ENCODE results near the gene FAXC.

Gene FAXC

DNA sequence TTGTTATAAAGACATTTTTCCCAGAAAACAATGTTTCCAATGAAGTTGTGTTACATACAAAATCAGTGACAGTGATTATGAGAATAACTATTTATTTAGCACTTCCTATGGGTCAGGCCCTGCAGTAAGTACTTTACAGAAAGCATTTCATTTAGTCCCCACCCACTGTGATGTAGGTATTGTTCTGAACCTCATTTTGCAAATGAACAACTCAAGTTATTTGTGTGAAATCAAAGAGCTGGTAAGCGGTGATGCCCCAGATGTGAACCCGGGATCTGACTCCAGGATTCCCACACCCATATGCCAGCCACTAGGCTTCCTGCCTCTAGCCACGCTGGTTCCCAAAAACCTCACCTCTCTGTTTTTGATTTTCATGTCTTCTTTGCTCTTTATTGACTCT is 30.9 kb downstream of the FAXC start:
- Histone ChIP-seq H3K36me3 (ENCODE audit: control insufficient read depth in 5 of 5, insufficient read depth in 5 of 5, low read length in 5 of 5) (no peaks in the 10 kb centered on the region), H3K4me1 (ENCODE audit: control insufficient read depth in 5 of 5, insufficient read depth in 5 of 5, low read length in 5 of 5) (no peaks in the 10 kb centered on the region), H3K4me3 (ENCODE audit: low read depth in 1 of 5, low read length in 5 of 5) (no peak overlapping the region), H3K9me3 (ENCODE audit: control insufficient read depth in 5 of 5, low read length in 5 of 5) (no peaks in the 10 kb centered on the region), H3K9ac (ENCODE audit: low read length in 5 of 5) (no peak overlapping the region), H3K27me3 (ENCODE audit: control insufficient read depth in 5 of 5, insufficient read depth in 4 of 5, low read length in 5 of 5) (peaks cover 0 to 4% (median 0%) of the 10 kb centered on the region in 5 donors), H3K27ac (ENCODE audit: low read depth, low read length) (no peak overlapping the region)

DNA sequence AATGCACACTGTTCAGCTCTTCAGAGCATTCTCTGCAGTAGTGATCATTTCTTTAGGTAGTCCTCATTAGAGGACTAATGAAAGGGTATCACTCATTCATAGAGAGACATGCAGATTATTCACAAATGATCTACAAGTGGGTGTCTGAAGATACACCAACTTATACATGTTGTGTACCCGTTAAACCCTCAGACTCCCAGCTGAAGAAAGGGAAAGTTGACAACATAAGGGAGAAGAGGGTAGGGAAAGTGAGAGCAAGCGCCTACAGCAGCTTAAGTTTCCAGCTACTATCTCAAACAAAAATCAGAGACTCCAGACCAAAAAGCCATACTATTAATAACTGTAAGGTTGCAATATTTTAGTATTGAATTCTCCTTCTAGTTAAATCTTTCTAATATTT is 37.1 kb downstream of the FAXC start:
- no peak overlapping the region for H3K9ac ChIP-seq (ENCODE audit: low read length in 5 of 5)

DNA sequence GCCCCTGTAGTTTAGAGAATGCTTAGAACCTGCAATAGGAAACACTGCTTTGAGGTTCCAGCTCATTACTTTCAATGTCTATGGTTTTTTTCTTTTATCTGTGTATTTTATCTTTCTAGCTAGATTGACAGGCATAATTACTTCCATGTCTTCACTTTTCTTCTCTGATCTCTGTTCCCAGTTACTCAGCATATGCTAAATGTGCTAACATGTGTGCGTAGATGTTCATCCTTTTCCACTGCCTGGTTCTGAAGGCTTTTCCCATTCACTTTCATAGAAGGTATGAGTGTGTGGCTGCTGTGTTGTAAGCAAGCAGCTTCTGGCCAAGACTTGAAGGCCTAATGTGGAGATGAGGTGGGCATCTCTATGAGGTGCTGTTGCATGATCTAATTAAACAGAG is 38.9 kb downstream of the FAXC start:
- H3K9me3 ChIP-seq (ENCODE audit: control insufficient read depth in 5 of 5, low read length in 5 of 5) = no peaks in the 10 kb centered on the region
- H3K27me3 ChIP-seq (ENCODE audit: control insufficient read depth in 5 of 5, insufficient read depth in 4 of 5, low read length in 5 of 5) = no peaks in the 10 kb centered on the region

More for the DNA sequence above, 37.1 kb downstream of the FAXC start:
- Histone ChIP-seq H3K36me3 (ENCODE audit: control insufficient read depth in 5 of 5, insufficient read depth in 5 of 5, low read length in 5 of 5) (no peaks in the 10 kb centered on the region), H3K27ac (ENCODE audit: low read depth, low read length) (no peak overlapping the region), H3K27me3 (ENCODE audit: control insufficient read depth in 5 of 5, insufficient read depth in 4 of 5, low read length in 5 of 5) (no peaks in the 10 kb centered on the region), H3K4me1 (ENCODE audit: control insufficient read depth in 5 of 5, insufficient read depth in 5 of 5, low read length in 5 of 5) (no peaks in the 10 kb centered on the region), H3K4me3 (ENCODE audit: low read depth in 1 of 5, low read length in 5 of 5) (no peak overlapping the region), H3K9me3 (ENCODE audit: control insufficient read depth in 5 of 5, low read length in 5 of 5) (no peaks in the 10 kb centered on the region)

DNA sequence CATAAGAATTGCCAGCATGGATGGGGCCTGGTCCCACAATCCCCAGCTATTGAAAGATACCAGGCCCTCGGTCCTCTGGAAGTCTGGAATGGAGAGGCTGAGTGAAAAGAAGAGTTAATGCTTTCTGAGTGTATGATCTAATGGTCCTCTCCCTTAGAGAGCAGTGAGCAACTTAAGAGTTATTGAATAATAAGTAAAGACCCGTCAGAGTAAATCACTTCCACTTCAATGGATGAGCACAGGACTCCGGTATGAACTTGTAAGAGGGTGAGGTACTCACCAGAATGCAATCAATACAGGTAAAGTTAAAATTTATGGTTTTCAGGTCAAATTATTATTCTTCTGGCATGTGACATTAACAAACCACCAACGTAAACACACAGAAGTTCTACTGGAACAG is 39.9 kb downstream of the FAXC start:
- Histone ChIP-seq H3K9me3 (ENCODE audit: control insufficient read depth in 5 of 5, low read length in 5 of 5) (no peaks in the 10 kb centered on the region), H3K27me3 (ENCODE audit: control insufficient read depth in 5 of 5, insufficient read depth in 4 of 5, low read length in 5 of 5) (no peaks in the 10 kb centered on the region), H3K4me3 (ENCODE audit: low read depth in 1 of 5, low read length in 5 of 5) (no peak overlapping the region), H3K36me3 (ENCODE audit: control insufficient read depth in 5 of 5, insufficient read depth in 5 of 5, low read length in 5 of 5) (no peaks in the 10 kb centered on the region), H3K9ac (ENCODE audit: low read length in 5 of 5) (no peak overlapping the region), H3K27ac (ENCODE audit: low read depth, low read length) (no peak overlapping the region), H3K4me1 (ENCODE audit: control insufficient read depth in 5 of 5, insufficient read depth in 5 of 5, low read length in 5 of 5) (no peaks in the 10 kb centered on the region)

More for the DNA sequence above, 38.9 kb downstream of the FAXC start:
- H3K4me1 ChIP-seq (ENCODE audit: control insufficient read depth in 5 of 5, insufficient read depth in 5 of 5, low read length in 5 of 5) = no peaks in the 10 kb centered on the region
- no peak overlapping the region for H3K4me3 ChIP-seq (ENCODE audit: low read depth in 1 of 5, low read length in 5 of 5)
- H3K27ac ChIP-seq (ENCODE audit: low read depth, low read length) = no peak overlapping the region
- no peak overlapping the region for H3K9ac ChIP-seq (ENCODE audit: low read length in 5 of 5)
- no peaks in the 10 kb centered on the region for H3K36me3 ChIP-seq (ENCODE audit: control insufficient read depth in 5 of 5, insufficient read depth in 5 of 5, low read length in 5 of 5)

DNA sequence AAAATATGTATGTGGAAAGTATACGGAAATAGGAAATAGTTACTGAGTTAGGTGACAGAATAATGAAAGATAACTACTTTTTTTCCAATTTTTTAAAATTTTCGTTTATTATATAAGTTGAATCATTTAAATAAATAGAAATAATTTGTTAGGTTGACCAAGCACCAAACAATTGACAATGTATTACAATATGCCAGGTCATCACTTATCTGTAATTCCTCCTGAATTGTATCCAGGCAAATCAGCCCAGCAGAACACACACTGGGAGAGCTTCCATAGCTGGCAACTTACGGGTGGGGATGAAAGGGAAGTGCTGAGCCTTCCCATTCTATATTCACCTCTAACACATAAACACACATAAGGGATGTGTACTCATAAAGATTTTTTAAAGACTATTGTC is 40.7 kb downstream of the FAXC start:
- Histone ChIP-seq H3K4me3 (ENCODE audit: low read depth in 1 of 5, low read length in 5 of 5) (no peak overlapping the region), H3K36me3 (ENCODE audit: control insufficient read depth in 5 of 5, insufficient read depth in 5 of 5, low read length in 5 of 5) (no peaks in the 10 kb centered on the region)

DNA sequence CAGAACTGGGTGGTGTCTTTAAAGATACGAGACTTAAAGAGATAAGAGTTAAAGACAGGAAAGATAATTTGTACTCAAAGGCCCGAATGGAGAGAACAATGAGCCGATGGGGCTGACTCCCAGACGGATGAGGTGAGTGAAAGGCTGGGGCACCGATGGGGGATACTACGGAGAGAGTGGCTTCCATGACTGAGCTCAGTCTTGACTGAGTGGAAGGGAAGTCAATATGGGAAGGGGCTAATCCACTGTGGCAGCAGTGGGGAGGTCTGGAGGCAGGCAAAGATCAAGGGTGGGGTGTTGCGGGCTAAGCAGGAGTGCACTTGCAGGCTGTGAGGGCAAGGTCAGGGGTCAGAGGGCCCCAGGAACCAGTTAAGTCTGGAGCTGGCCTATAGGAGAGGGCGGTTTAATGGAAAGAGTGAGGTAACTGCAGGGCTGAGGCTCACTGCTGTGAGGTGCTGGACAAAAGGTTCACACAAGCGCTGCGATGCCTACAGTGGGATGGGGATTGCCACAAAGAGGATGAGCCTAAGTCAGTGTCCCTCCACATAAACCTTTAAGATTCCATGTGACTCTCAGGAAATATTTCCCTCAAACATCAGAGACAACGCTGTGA is 42.1 kb downstream of the FAXC start:
- H3K4me1 ChIP-seq (ENCODE audit: control insufficient read depth in 5 of 5, insufficient read depth in 5 of 5, low read length in 5 of 5) = no peaks in the 10 kb centered on the region
- H3K36me3 ChIP-seq (ENCODE audit: control insufficient read depth in 5 of 5, insufficient read depth in 5 of 5, low read length in 5 of 5) = no peaks in the 10 kb centered on the region
- H3K9ac ChIP-seq (ENCODE audit: low read length in 5 of 5) = no peak overlapping the region
- H3K27me3 ChIP-seq (ENCODE audit: control insufficient read depth in 5 of 5, insufficient read depth in 4 of 5, low read length in 5 of 5) = no peaks in the 10 kb centered on the region
- no peaks in the 10 kb centered on the region for H3K9me3 ChIP-seq (ENCODE audit: control insufficient read depth in 5 of 5, low read length in 5 of 5)
- no peak overlapping the region for H3K27ac ChIP-seq (ENCODE audit: low read depth, low read length)
- no peak overlapping the region for H3K4me3 ChIP-seq (ENCODE audit: low read depth in 1 of 5, low read length in 5 of 5)

More for the DNA sequence above, 40.7 kb downstream of the FAXC start:
- no peaks in the 10 kb centered on the region for H3K9me3 ChIP-seq (ENCODE audit: control insufficient read depth in 5 of 5, low read length in 5 of 5)
- H3K27me3 ChIP-seq (ENCODE audit: control insufficient read depth in 5 of 5, insufficient read depth in 4 of 5, low read length in 5 of 5) = no peaks in the 10 kb centered on the region
- no peaks in the 10 kb centered on the region for H3K4me1 ChIP-seq (ENCODE audit: control insufficient read depth in 5 of 5, insufficient read depth in 5 of 5, low read length in 5 of 5)
- no peak overlapping the region for H3K9ac ChIP-seq (ENCODE audit: low read length in 5 of 5)
- H3K27ac ChIP-seq (ENCODE audit: low read depth, low read length) = no peak overlapping the region

DNA sequence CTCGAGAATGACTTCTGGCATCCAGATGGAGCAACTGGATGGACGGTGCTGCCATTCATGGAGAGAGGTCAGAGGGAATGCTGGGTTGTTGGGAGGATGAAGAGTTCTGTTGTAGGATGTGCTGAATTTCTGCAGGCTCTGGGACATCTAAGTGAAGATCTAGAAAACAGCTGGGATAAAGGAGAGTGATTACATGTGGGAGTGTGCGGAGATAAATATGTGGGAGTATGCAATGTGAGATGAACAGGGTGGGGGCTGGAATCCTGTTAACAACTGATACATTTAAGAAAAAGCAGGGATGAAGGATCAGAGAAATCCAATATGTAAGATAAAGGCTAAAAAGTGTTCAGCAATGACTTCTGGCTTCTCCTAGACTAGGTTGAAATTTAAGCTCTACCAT is 43.1 kb downstream of the FAXC start:
- H3K9ac ChIP-seq (ENCODE audit: low read length in 5 of 5) = no peak overlapping the region
- H3K4me1 ChIP-seq (ENCODE audit: control insufficient read depth in 5 of 5, insufficient read depth in 5 of 5, low read length in 5 of 5) = no peaks in the 10 kb centered on the region
- H3K27ac ChIP-seq (ENCODE audit: low read depth, low read length) = no peak overlapping the region
- no peaks in the 10 kb centered on the region for H3K9me3 ChIP-seq (ENCODE audit: control insufficient read depth in 5 of 5, low read length in 5 of 5)
- H3K4me3 ChIP-seq (ENCODE audit: low read depth in 1 of 5, low read length in 5 of 5) = no peak overlapping the region
- no peaks in the 10 kb centered on the region for H3K27me3 ChIP-seq (ENCODE audit: control insufficient read depth in 5 of 5, insufficient read depth in 4 of 5, low read length in 5 of 5)
- H3K36me3 ChIP-seq (ENCODE audit: control insufficient read depth in 5 of 5, insufficient read depth in 5 of 5, low read length in 5 of 5) = no peaks in the 10 kb centered on the region

DNA sequence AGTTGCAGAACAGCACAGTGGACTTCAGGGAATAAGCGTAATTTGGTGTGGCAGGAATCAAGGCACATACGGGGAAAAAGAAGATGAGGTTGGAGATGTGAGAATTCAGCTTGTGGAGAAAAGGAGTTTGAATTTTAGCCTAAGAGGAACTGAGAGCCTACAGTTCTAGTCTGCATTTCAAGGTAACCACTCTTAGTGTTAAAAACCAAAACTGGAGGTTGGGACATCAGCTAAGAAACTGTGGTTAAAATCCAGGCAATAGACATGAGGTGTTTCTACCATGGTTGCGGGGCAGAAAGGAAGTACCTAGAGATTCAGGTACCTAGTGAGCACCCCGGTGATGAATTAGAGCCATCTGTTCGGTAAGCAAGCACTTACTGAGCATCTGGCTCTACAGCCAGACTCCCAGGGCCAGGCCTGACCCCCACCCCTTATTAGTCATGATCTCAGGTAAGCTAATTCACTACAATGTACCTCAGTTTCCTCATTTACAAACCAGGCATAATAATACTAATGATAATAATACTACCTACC is 44.4 kb downstream of the FAXC start:
- Histone ChIP-seq H3K27ac (ENCODE audit: low read depth, low read length) (no peak overlapping the region), H3K4me3 (ENCODE audit: low read depth in 1 of 5, low read length in 5 of 5) (no peak overlapping the region), H3K4me1 (ENCODE audit: control insufficient read depth in 5 of 5, insufficient read depth in 5 of 5, low read length in 5 of 5) (no peaks in the 10 kb centered on the region), H3K9ac (ENCODE audit: low read length in 5 of 5) (no peak overlapping the region), H3K27me3 (ENCODE audit: control insufficient read depth in 5 of 5, insufficient read depth in 4 of 5, low read length in 5 of 5) (no peaks in the 10 kb centered on the region), H3K36me3 (ENCODE audit: control insufficient read depth in 5 of 5, insufficient read depth in 5 of 5, low read length in 5 of 5) (no peaks in the 10 kb centered on the region), H3K9me3 (ENCODE audit: control insufficient read depth in 5 of 5, low read length in 5 of 5) (no peaks in the 10 kb centered on the region)

DNA sequence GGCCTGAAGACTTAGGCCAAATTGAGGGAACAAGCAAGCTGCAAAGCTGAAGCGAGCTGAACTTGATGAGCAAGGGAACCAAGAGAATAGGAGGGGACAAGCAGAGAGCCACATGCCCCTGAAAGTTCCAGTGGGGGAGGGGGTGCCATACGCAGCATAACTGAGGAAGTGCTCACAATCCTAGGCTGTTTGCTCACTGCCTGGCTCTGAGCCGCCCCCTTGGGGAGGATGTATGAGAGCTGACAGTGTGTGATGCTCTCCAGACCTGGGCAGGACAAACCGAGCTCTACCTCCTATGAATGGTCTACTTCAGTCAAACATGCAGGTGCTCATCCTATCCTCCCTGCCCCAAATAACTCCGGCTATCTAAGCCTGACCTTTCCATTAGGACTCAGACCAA is 52.1 kb downstream of the FAXC start:
- Histone ChIP-seq H3K27me3 (ENCODE audit: control insufficient read depth in 5 of 5, insufficient read depth in 4 of 5, low read length in 5 of 5) (no peaks in the 10 kb centered on the region), H3K36me3 (ENCODE audit: control insufficient read depth in 5 of 5, insufficient read depth in 5 of 5, low read length in 5 of 5) (no peaks in the 10 kb centered on the region), H3K4me1 (ENCODE audit: control insufficient read depth in 5 of 5, insufficient read depth in 5 of 5, low read length in 5 of 5) (no peaks in the 10 kb centered on the region), H3K9ac (ENCODE audit: low read length in 5 of 5) (no peak overlapping the region), H3K9me3 (ENCODE audit: control insufficient read depth in 5 of 5, low read length in 5 of 5) (no peaks in the 10 kb centered on the region), H3K27ac (ENCODE audit: low read depth, low read length) (no peak overlapping the region), H3K4me3 (ENCODE audit: low read depth in 1 of 5, low read length in 5 of 5) (no peak overlapping the region)

DNA sequence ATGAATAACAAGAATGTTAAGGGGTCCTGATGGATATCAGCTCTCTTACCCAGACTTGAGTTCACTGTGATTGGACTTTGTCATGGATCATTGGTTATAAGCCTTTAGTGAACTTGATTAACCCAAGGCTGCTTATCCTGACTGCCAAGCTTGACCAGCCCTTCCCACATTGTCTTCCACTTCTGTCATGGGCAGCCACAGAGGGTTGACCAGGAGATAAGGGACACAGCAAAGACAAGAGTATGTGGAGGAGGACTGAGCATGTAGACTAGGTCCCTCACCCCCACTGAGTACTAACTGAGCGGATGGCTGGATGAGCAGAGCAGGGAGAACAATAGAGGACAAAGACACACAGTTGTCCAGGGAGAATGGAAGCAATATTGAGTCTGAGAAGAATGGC is 52.5 kb downstream of the FAXC start:
- no peaks in the 10 kb centered on the region for H3K27me3 ChIP-seq (ENCODE audit: control insufficient read depth in 5 of 5, insufficient read depth in 4 of 5, low read length in 5 of 5)
- no peaks in the 10 kb centered on the region for H3K9me3 ChIP-seq (ENCODE audit: control insufficient read depth in 5 of 5, low read length in 5 of 5)
- H3K4me1 ChIP-seq (ENCODE audit: control insufficient read depth in 5 of 5, insufficient read depth in 5 of 5, low read length in 5 of 5) = no peaks in the 10 kb centered on the region
- no peak overlapping the region for H3K4me3 ChIP-seq (ENCODE audit: low read depth in 1 of 5, low read length in 5 of 5)
- no peaks in the 10 kb centered on the region for H3K36me3 ChIP-seq (ENCODE audit: control insufficient read depth in 5 of 5, insufficient read depth in 5 of 5, low read length in 5 of 5)
- H3K27ac ChIP-seq (ENCODE audit: low read depth, low read length) = no peak overlapping the region
- no peak overlapping the region for H3K9ac ChIP-seq (ENCODE audit: low read length in 5 of 5)

Data from subcutaneous abdominal adipose tissue (tissue), 5 donors.